Skeletal muscle satellite cell (primary cell): ENCODE results near the gene RDH11.
A peak's percentile ranks its signal among the peaks of the same experiment; 100 is the strongest.
"Not testable (repeated sequence)": the region's sequence is repeated elsewhere in the genome, so short reads cannot be mapped to it uniquely, and the experiment has no call there.

ENCODE experiments used
- H3K27me3 ChIP-seq: 2 replicates; pipeline ENCODE4 v1.7.0; 2013; ENCODE audit warnings: low read length; ENCODE audit not compliant: control insufficient read depth, insufficient read depth
- H3K36me3 ChIP-seq: 2 replicates; pipeline ENCODE4 v1.7.0; 2013; ENCODE audit warnings: mild to moderate bottlenecking, control low read depth, low read length; ENCODE audit not compliant: insufficient read depth
- H3K4me1 ChIP-seq: 2 replicates; pipeline ENCODE4 v1.7.0; 2013; ENCODE audit warnings: low read length; ENCODE audit not compliant: control insufficient read depth, insufficient read depth
- H3K4me2 ChIP-seq: 2 replicates; pipeline ENCODE4 v1.7.0; 2013; ENCODE audit warnings: mild to moderate bottlenecking, low read length
- H3K4me3 ChIP-seq: 2 replicates; pipeline ENCODE4 v1.7.0; 2013; ENCODE audit warnings: low read length
- H3K9ac ChIP-seq: 2 replicates; pipeline ENCODE4 v1.7.0; 2013; ENCODE audit warnings: mild to moderate bottlenecking, low read depth, low read length, moderate library complexity
- H3K9me3 ChIP-seq: replicated peaks from 2 replicates; pipeline ENCODE4 v1.7.0; 2013; ENCODE audit warnings: mild to moderate bottlenecking, control low read depth, low read length

RDH11 gene

GRCh38 chr14:67725171-67725570 is 29.6 kb upstream of the RDH11 start:
- H3K27me3 ChIP-seq, result peaks cover 93% of the 10 kb centered on the region
- H3K4me1 ChIP-seq, result no peaks in the 10 kb centered on the region
- H3K4me2 ChIP-seq, result no peak overlapping the region
- H3K36me3 ChIP-seq, result no peaks in the 10 kb centered on the region
- H3K9ac ChIP-seq, result no peak overlapping the region
- no peaks in the 10 kb centered on the region for H3K9me3 ChIP-seq
- H3K4me3 ChIP-seq, result no peak overlapping the region

GRCh38 chr14:67722293-67722692 is 26.7 kb upstream of the RDH11 start:
- no peak overlapping the region for H3K4me3 ChIP-seq
- H3K27me3 ChIP-seq, result peaks cover 78% of the 10 kb centered on the region
- H3K4me1 ChIP-seq, result no peaks in the 10 kb centered on the region
- peak overlapping the region; percentile 8 for H3K4me2 ChIP-seq
- H3K36me3 ChIP-seq, result no peaks in the 10 kb centered on the region
- no peaks in the 10 kb centered on the region for H3K9me3 ChIP-seq
- H3K9ac ChIP-seq, result no peak overlapping the region

GRCh38 chr14:67721875-67722274 is 26.3 kb upstream of the RDH11 start:
- H3K9me3 ChIP-seq, result no peaks in the 10 kb centered on the region

GRCh38 chr14:67719866-67720265 is 24.3 kb upstream of the RDH11 start:
- no peak overlapping the region for H3K4me3 ChIP-seq
- H3K9me3 ChIP-seq, result no peaks in the 10 kb centered on the region
- no peak overlapping the region for H3K4me2 ChIP-seq
- H3K27me3 ChIP-seq, result peaks cover 57% of the 10 kb centered on the region
- no peak overlapping the region for H3K9ac ChIP-seq
- no peaks in the 10 kb centered on the region for H3K4me1 ChIP-seq
- no peaks in the 10 kb centered on the region for H3K36me3 ChIP-seq

More at GRCh38 chr14:67721875-67722274, 26.3 kb upstream of the RDH11 start:
- H3K4me1 ChIP-seq, result no peaks in the 10 kb centered on the region
- peaks cover 77% of the 10 kb centered on the region for H3K27me3 ChIP-seq
- H3K9ac ChIP-seq, result no peak overlapping the region
- no peaks in the 10 kb centered on the region for H3K36me3 ChIP-seq
- no peak overlapping the region for H3K4me3 ChIP-seq
- no peak overlapping the region for H3K4me2 ChIP-seq

GRCh38 chr14:67719385-67719784 is 23.8 kb upstream of the RDH11 start:
- H3K36me3 ChIP-seq, H3K4me1 ChIP-seq, H3K9ac ChIP-seq, H3K4me2 ChIP-seq, H3K9me3 ChIP-seq, H3K4me3 ChIP-seq: not testable (repeated sequence)
- peaks cover 54% of the 10 kb centered on the region for H3K27me3 ChIP-seq

- no peaks in the 10 kb centered on the region for H3K4me1 ChIP-seq
- no peak overlapping the region for H3K4me3 ChIP-seq
- peaks cover 44% of the 10 kb centered on the region for H3K27me3 ChIP-seq
- H3K9me3 ChIP-seq, result no peaks in the 10 kb centered on the region
- no peak overlapping the region for H3K4me2 ChIP-seq
- no peak overlapping the region for H3K9ac ChIP-seq
- no peaks in the 10 kb centered on the region for H3K36me3 ChIP-seq
These were observed 22.7 kb upstream of the RDH11 start for GRCh38 chr14:67718265-67718664.

DNA sequence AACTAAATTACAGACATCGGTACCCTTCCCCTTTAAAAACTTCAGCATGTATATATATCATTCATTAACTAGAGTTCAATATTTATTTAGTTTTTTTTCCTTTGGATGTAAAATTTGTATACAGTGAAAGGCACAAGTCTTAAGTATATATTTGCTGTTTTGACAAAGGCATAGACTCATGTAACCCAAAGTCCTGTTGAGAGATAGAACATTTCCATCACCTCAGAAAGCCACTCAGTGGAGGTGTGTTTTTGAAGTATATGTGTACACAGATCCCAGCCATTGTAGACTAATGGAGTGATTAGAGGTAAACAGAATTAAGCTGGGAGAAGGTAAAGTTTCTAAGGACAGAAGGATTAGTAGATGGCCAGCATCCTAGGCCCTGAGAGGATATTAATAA is 21.5 kb upstream of the RDH11 start:
- H3K9ac ChIP-seq, result no peak overlapping the region
- no peak overlapping the region for H3K4me2 ChIP-seq
- no peaks in the 10 kb centered on the region for H3K4me1 ChIP-seq
- peaks cover 31% of the 10 kb centered on the region for H3K27me3 ChIP-seq
- no peaks in the 10 kb centered on the region for H3K9me3 ChIP-seq
- no peaks in the 10 kb centered on the region for H3K36me3 ChIP-seq
- H3K4me3 ChIP-seq, result no peak overlapping the region

- Histone ChIP-seq H3K27me3 (peaks cover 8% of the 10 kb centered on the region), H3K4me2 (no peak overlapping the region), H3K4me3 (no peak overlapping the region), H3K9me3 (no peaks in the 10 kb centered on the region), H3K36me3 (no peaks in the 10 kb centered on the region), H3K4me1 (no peaks in the 10 kb centered on the region), H3K9ac (no peak overlapping the region)
These were observed 14.6 kb upstream of the RDH11 start for GRCh38 chr14:67710209-67710608.

- H3K9ac ChIP-seq, H3K4me3 ChIP-seq, H3K36me3 ChIP-seq, H3K4me1 ChIP-seq, H3K9me3 ChIP-seq, H3K4me2 ChIP-seq: not testable (repeated sequence)
- peaks cover 12% of the 10 kb centered on the region for H3K27me3 ChIP-seq
These were observed 14.2 kb upstream of the RDH11 start for GRCh38 chr14:67709796-67710195.

DNA sequence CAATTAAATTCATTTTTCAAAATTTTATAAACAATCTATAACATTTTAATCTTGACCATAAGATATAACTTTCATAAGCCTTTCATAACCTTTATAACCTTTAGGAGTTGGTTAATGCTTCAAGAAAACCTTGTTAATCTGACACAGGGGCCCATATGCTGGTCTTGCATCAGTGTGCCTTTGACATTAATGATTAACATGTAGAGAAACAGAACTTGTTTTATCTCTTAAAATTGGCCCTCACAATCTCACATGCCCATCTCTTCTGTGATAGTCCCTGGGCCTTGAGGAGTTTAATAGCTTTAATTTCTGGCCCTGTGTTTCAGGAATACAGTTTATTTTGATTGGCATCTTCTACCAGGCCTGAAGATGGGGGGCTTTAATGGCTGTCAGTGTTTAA is 13.8 kb upstream of the RDH11 start:
- H3K36me3 ChIP-seq, H3K9me3 ChIP-seq, H3K4me3 ChIP-seq, H3K4me2 ChIP-seq, H3K4me1 ChIP-seq, H3K9ac ChIP-seq: not testable (repeated sequence)
- H3K27me3 ChIP-seq, result peaks cover 14% of the 10 kb centered on the region

GRCh38 chr14:67705211-67705610 is 9.6 kb upstream of the RDH11 start:
- no peak overlapping the region for H3K4me3 ChIP-seq
- H3K27me3 ChIP-seq, result peaks cover 14% of the 10 kb centered on the region
- peaks cover 12% of the 10 kb centered on the region for H3K4me1 ChIP-seq
- H3K9me3 ChIP-seq, result no peaks in the 10 kb centered on the region
- H3K9ac ChIP-seq, result no peak overlapping the region
- H3K36me3 ChIP-seq, result no peaks in the 10 kb centered on the region
- H3K4me2 ChIP-seq, result no peak overlapping the region

DNA sequence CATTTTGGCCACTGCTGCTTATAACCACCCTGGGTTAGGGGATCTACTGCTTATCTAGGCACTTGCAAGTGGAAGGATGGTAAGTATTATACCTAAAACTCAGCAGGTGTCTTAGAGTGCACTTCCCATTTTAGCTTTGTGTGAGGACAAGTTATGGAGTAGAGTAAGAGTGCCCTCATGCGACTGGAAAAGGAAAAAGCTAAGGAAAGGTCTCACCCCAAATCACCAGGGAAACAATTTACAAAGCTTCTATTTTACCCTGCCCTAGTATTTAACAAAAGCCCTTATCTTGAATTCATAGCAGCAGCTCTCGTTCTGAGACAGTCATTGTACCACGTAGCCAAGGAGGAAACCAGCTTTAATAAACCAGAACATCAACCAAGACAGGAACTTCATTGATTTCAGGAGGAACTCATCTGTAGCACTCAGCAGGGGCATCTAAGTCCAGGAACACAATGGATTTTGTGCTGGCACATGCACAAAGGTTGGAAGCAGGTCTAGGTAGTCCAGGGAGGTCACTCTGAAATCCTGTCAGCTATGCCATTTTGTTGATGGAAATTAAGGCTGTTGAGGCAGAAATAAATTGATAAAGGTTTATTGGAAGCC is 9.0 kb upstream of the RDH11 start:
- Histone ChIP-seq H3K4me1 (peaks cover 12% of the 10 kb centered on the region), H3K36me3 (no peaks in the 10 kb centered on the region), H3K4me2 (no peak overlapping the region), H3K9ac (no peak overlapping the region), H3K4me3 (no peak overlapping the region), H3K9me3 (no peaks in the 10 kb centered on the region), H3K27me3 (peaks cover 14% of the 10 kb centered on the region)
